Activated B cell treated with CpG ODN at 0.5 μM for 24 hours (primary cell): ENCODE results near the gene CHERP. TPM values are rescaled to one million over a fixed set of nuclear protein-coding genes. Genes with fewer than 3 reads are reported as not detected.
"Not testable (repeated sequence)": the region's sequence is repeated elsewhere in the genome, so short reads cannot be mapped to it uniquely, and the experiment has no call there.

Source experiments
- ATAC-seq: fragments of 200-7000 bp; cut with Tn5 transposase; one replicate; pipeline ENCODE4 v1.10.0; 2021; ENCODE audit warnings: low read depth, mild to moderate bottlenecking, moderate library complexity
- CTCF ChIA-PET: fragments of 350-600 bp; sonication (Branson Sonifier 250); formaldehyde crosslinking; loops from one replicate; lab custom pipeline; 2021; ENCODE audit warnings: antibody characterized with exemption; lab: Charles Lee
- POLR2A ChIA-PET: fragments of 350-600 bp; sonication (Branson Sonifier 250); formaldehyde crosslinking; loops from one replicate; lab custom pipeline; 2021; ENCODE audit warnings: antibody characterized with exemption; lab: Charles Lee
- DNase-seq: peaks from one replicate; pipeline ENCODE4 v3.0.0; 2022
- H3K27ac Mint-ChIP-seq: one replicate; pipeline ENCODE4 v1.8.0; 2020; ENCODE audit warnings: mixed read lengths
- H3K27me3 Mint-ChIP-seq: one replicate; pipeline ENCODE4 v1.8.0; 2021; ENCODE audit warnings: mixed read lengths
- H3K36me3 Mint-ChIP-seq: one replicate; pipeline ENCODE4 v1.8.0; 2021; ENCODE audit warnings: low read depth, mixed read lengths
- H3K4me1 Mint-ChIP-seq: one replicate; pipeline ENCODE4 v1.8.0; 2021; ENCODE audit warnings: mixed read lengths
- H3K4me3 Mint-ChIP-seq: one replicate; pipeline ENCODE4 v1.8.0; 2020; ENCODE audit warnings: mild to moderate bottlenecking, mixed read lengths
- H3K9me3 Mint-ChIP-seq: one replicate; pipeline ENCODE4 v1.8.0; 2020; ENCODE audit warnings: mixed read lengths
- CTCF ChIP-seq: fragments of 200-600 bp; IDR thresholded peaks from one replicate; pipeline ENCODE4 v1.8.0; 2022; ENCODE audit warnings: antibody characterized with exemption, mild to moderate bottlenecking
- intact Hi-C: fragments of 100-400 bp; cut with micrococcal nuclease; formaldehyde crosslinking; loops from one replicate; pipeline ENCODE4 v1.15.1; 2024
- total RNA-seq: library from RNA; stranded (reverse); gene quantifications from 2 replicates; pipeline ENCODE4 v1.2.3, GENCODE V29; 2022

CHERP gene
- total RNA-seq, 1 donor from 2014 or later, result 89.3 TPM

- peak; percentile 15 for ATAC-seq
- no peak for TF ChIP-seq CTCF
- DNase-seq, result no peak
- peak overlapping the region; percentile 41 for H3K4me3 Mint-ChIP-seq
- H3K27me3 Mint-ChIP-seq, result no peaks in the 10 kb centered on the region
- peaks cover 42% of the 10 kb centered on the region for H3K4me1 Mint-ChIP-seq
- intact Hi-C loops, result no loop called here
- ChIA-PET CTCF (no interaction called here), POLR2A (interaction anchor here (0.7 to 5.4 kb wide), 4 partner anchors 28 to 117 kb away, joined by 3 to 93 read pairs (median 6); partner anchors contain the start of genes C19orf44, CALR3 and SLC35E1)
- no peaks in the 10 kb centered on the region for H3K9me3 Mint-ChIP-seq
- peaks cover 12% of the 10 kb centered on the region for H3K36me3 Mint-ChIP-seq
- peak overlapping the region; percentile 83 for H3K27ac Mint-ChIP-seq
These were observed 2.4 kb upstream of the CHERP start for GRCh38 chr19:16544473-16545231.

- H3K4me1 Mint-ChIP-seq, result peaks cover 49% of the 10 kb centered on the region
- DNase-seq, ATAC-seq, H3K27me3 Mint-ChIP-seq, CTCF ChIA-PET, H3K9me3 Mint-ChIP-seq: not testable (repeated sequence)
- peak overlapping the region; percentile 86 for H3K4me3 Mint-ChIP-seq
- H3K27ac Mint-ChIP-seq, result peak overlapping the region; percentile 76
- H3K36me3 Mint-ChIP-seq, result peaks cover 18% of the 10 kb centered on the region
- POLR2A ChIA-PET, result interaction anchor here (0.6 to 5.4 kb wide), 12 partner anchors 15 to 388 kb away, joined by 3 to 93 read pairs (median 4); partner anchors contain the start of gene MED26
- intact Hi-C loops, result loop anchor here (2.0 kb wide), 2 partner anchors 97 to 347 kb away; partner anchors contain the start of gene AP1M1
These were observed 1.5 kb upstream of the CHERP start for GRCh38 chr19:16543734-16544133.

GRCh38 chr19:16542910-16543472, 754 bp upstream of the CHERP start:
- Mint-ChIP-seq H3K4me3 (peak overlapping the region; percentile 86), H3K9me3 (no peaks in the 10 kb centered on the region), H3K4me1 (peaks cover 54% of the 10 kb centered on the region), H3K27ac (peak overlapping the region; percentile 76), H3K27me3 (no peaks in the 10 kb centered on the region), H3K36me3 (peaks cover 26% of the 10 kb centered on the region)
- no peak for TF ChIP-seq CTCF
- no peak for DNase-seq
- POLR2A ChIA-PET, result interaction anchor here (0.5 to 5.4 kb wide), 19 partner anchors 14 to 1240 kb away, joined by 3 to 93 read pairs (median 3); partner anchors contain the start of genes KLF2 and MED26
- intact Hi-C loops, result loop anchor here (1.0 to 2.0 kb wide), 9 partner anchors 29 to 354 kb away; partner anchors contain the start of genes AP1M1, C19orf44, CALR3 and MED26
- ATAC-seq, result no peak
- CTCF ChIA-PET, result interaction anchor here (0.6 kb wide), 1 partner anchor 804 kb away, joined by 4 read pairs; no protein-coding TSS in a partner anchor

GRCh38 chr19:16541526-16542044, 652 bp downstream of the CHERP start:
- no peak for TF ChIP-seq CTCF
- peaks cover 40% of the 10 kb centered on the region for H3K36me3 Mint-ChIP-seq
- intact Hi-C loops, result loop anchor here (1.0 to 2.0 kb wide), 9 partner anchors 31 to 356 kb away; partner anchors contain the start of genes AP1M1, C19orf44, CALR3 and MED26
- H3K27me3 Mint-ChIP-seq, result no peaks in the 10 kb centered on the region
- peaks cover 63% of the 10 kb centered on the region for H3K4me1 Mint-ChIP-seq
- H3K9me3 Mint-ChIP-seq, result no peaks in the 10 kb centered on the region
- peak overlapping the region; percentile 86 for H3K4me3 Mint-ChIP-seq
- CTCF ChIA-PET, result no interaction called here
- POLR2A ChIA-PET, result interaction anchor here (0.7 to 5.4 kb wide), 8 partner anchors 9 to 217 kb away, joined by 3 to 93 read pairs (median 4); partner anchors contain the start of genes C19orf44, CALR3, KLF2 and SLC35E1
- DNase-seq (no peak), ATAC-seq (no peak)
- peak overlapping the region; percentile 46 for H3K27ac Mint-ChIP-seq

- intact Hi-C loops, result no loop called here
- Mint-ChIP-seq H3K4me3 (peak overlapping the region; percentile 86), H3K27me3 (no peaks in the 10 kb centered on the region), H3K27ac (peak overlapping the region; percentile 30), H3K36me3 (peaks cover 46% of the 10 kb centered on the region), H3K9me3 (no peaks in the 10 kb centered on the region), H3K4me1 (peaks cover 63% of the 10 kb centered on the region)
- ATAC-seq, result no peak
- POLR2A ChIA-PET, result interaction anchor here (0.9 to 5.4 kb wide), 2 partner anchors 8 to 45 kb away, joined by 4 to 93 read pairs; no protein-coding TSS in a partner anchor
- no peak for DNase-seq
- CTCF ChIA-PET, result interaction anchor here (1.6 kb wide), 1 partner anchor 40 kb away, joined by 6 read pairs; no protein-coding TSS in a partner anchor
- no peak for TF ChIP-seq CTCF
These were observed 1.3 kb downstream of the CHERP start for GRCh38 chr19:16540948-16541347.
